H1 (cell line): ENCODE results near the gene CRLF3.
"Not testable (repeated sequence)": the region's sequence is repeated elsewhere in the genome, so short reads cannot be mapped to it uniquely, and the experiment has no call there.

Experiments used
- CBX5 ChIP-seq: fragments of 300-800, 300-1000 bp; sonication (generic); IDR thresholded peaks from 2 replicates; pipeline ENCODE4 v1.7.1; 2016; ENCODE audit warnings: antibody characterized with exemption, low read length, low read depth
- CHD2 ChIP-seq: IDR thresholded peaks from 2 replicates; pipeline ENCODE4 v1.6.1; 2012; ENCODE audit warnings: low read length, improper control_type of control experiment
- RBBP5 ChIP-seq: IDR thresholded peaks from 2 replicates; pipeline ENCODE4 v1.7.1; 2012; ENCODE audit warnings: low read depth, mild to moderate bottlenecking, inconsistent platforms, low read length, moderate library complexity, borderline replicate concordance
- RFX5 ChIP-seq: IDR thresholded peaks from 2 replicates; pipeline ENCODE4 v1.6.1; 2011; ENCODE audit warnings: low read depth, low read length, improper control_type of control experiment, borderline replicate concordance
- RNF2 ChIP-seq: fragments of 200-900, 300-1000 bp; sonication (generic); IDR thresholded peaks from 2 replicates; pipeline ENCODE4 v1.7.1; 2016; ENCODE audit warnings: borderline replicate concordance, low read depth, mild to moderate bottlenecking, antibody characterized with exemption, low read length; ENCODE audit not compliant: poor library complexity, severe bottlenecking; ENCODE audit errors: missing control alignments
- TCF12 ChIP-seq: IDR thresholded peaks from 2 replicates; pipeline ENCODE4 v1.6.1; 2011; ENCODE audit warnings: low read depth, mild to moderate bottlenecking, low read length

- not testable (repeated sequence) for TF ChIP-seq CHD2, RNF2, CBX5, TCF12, RBBP5, RFX5
Observed at GRCh38 chr17:30768771-30769170, 55.7 kb downstream of the CRLF3 start.
